GM23338 (cell line): ENCODE data around the gene ARHGEF19. TPM values are rescaled to one million over a fixed set of nuclear protein-coding genes. Genes with fewer than 3 reads are reported as not detected.

ENCODE experiments used
- ATAC-seq: fragments of 200-7000 bp; cut with Tn5 transposase; 3 replicates; pipeline ENCODE4 v1.9.1; 2020
- DNase-seq: peaks from one replicate; pipeline ENCODE4 v3.0.0-alpha.2; 2015; ENCODE audit warnings: low spot score
- H2AFZ ChIP-seq: fragments of 200-600 bp; sonication (generic); 2 replicates; pipeline ENCODE4 v1.8.0; 2016; ENCODE audit warnings: antibody characterized with exemption, mild to moderate bottlenecking, moderate library complexity
- H3F3A ChIP-seq: fragments of 200-600 bp; sonication (generic); replicated peaks from 2 replicates; pipeline ENCODE4 v1.8.0; 2017; ENCODE audit warnings: antibody characterized with exemption, mixed run types, low read depth
- H3K27ac ChIP-seq: fragments of 200-600 bp; sonication (generic); 2 replicates; pipeline ENCODE4 v1.6.1; 2016; ENCODE audit warnings: low read depth
- H3K27me3 ChIP-seq: fragments of 200-600 bp; sonication (generic); 2 replicates; pipeline ENCODE4 v1.8.0; 2016; ENCODE audit warnings: mild to moderate bottlenecking, mixed run types, moderate library complexity; ENCODE audit not compliant: insufficient read depth
- H3K36me3 ChIP-seq: fragments of 200-600 bp; sonication (generic); 2 replicates; pipeline ENCODE4 v1.8.0; 2016; ENCODE audit warnings: mild to moderate bottlenecking; ENCODE audit not compliant: insufficient read depth
- H3K4me1 ChIP-seq: fragments of 200-600 bp; sonication (generic); 2 replicates; pipeline ENCODE4 v1.8.0; 2016; ENCODE audit warnings: mild to moderate bottlenecking, moderate library complexity; ENCODE audit not compliant: insufficient read depth
- H3K4me2 ChIP-seq: fragments of 200-600 bp; sonication (generic); 2 replicates; pipeline ENCODE4 v1.7.1; 2017; ENCODE audit warnings: mixed run types
- H3K4me3 ChIP-seq: fragments of 200-600 bp; sonication (generic); 2 replicates; pipeline ENCODE4 v1.6.1; 2016; ENCODE audit warnings: mixed run types
- H3K79me2 ChIP-seq: fragments of 200-600 bp; sonication (generic); replicated peaks from 2 replicates; pipeline ENCODE4 v1.8.0; 2017; ENCODE audit warnings: mild to moderate bottlenecking; ENCODE audit not compliant: insufficient read depth
- H3K9me2 ChIP-seq: fragments of 200-600 bp; sonication (generic); 2 replicates; pipeline ENCODE4 v1.8.0; 2017; ENCODE audit not compliant: insufficient read depth
- H4K20me1 ChIP-seq: fragments of 200-600 bp; sonication (generic); replicated peaks from 2 replicates; pipeline ENCODE4 v1.8.0; 2017; ENCODE audit warnings: mild to moderate bottlenecking; ENCODE audit not compliant: insufficient read depth
- H3K27ac Mint-ChIP-seq: 2 replicates; pipeline ENCODE4 v1.8.0; 2020; ENCODE audit warnings: inconsistent platforms, mild to moderate bottlenecking, moderate library complexity, mixed read lengths
- H3K27me3 Mint-ChIP-seq: 3 replicates; pipeline ENCODE4 v1.8.0; 2022; ENCODE audit warnings: low read depth, mild to moderate bottlenecking, moderate library complexity, mixed read lengths, inconsistent platforms; ENCODE audit not compliant: insufficient read depth, poor library complexity
- H3K36me3 Mint-ChIP-seq: 3 replicates; pipeline ENCODE4 v1.8.0; 2021; ENCODE audit warnings: low read depth, mild to moderate bottlenecking, inconsistent platforms, moderate library complexity, mixed read lengths
- H3K4me1 Mint-ChIP-seq: 3 replicates; pipeline ENCODE4 v1.8.0; 2020; ENCODE audit warnings: mild to moderate bottlenecking, inconsistent platforms, mixed read lengths
- H3K4me3 Mint-ChIP-seq: 3 replicates; pipeline ENCODE4 v1.8.0; 2021; ENCODE audit warnings: moderate library complexity, mild to moderate bottlenecking, inconsistent platforms, mixed read lengths
- H3K9me3 Mint-ChIP-seq: 3 replicates; pipeline ENCODE4 v1.8.0; 2020; ENCODE audit warnings: moderate library complexity, mild to moderate bottlenecking, inconsistent platforms, mixed read lengths
- CREB1 ChIP-seq: fragments of 250-450 bp; sonication (Bioruptor Pico); IDR thresholded peaks from 2 replicates; pipeline ENCODE4 v1.5.0; 2020; ENCODE audit warnings: low read depth, mild to moderate bottlenecking, moderate library complexity
- CTCF ChIP-seq, 2 experiments: fragments of 200-600 bp in 1 of 2; sonication (generic) in 1 of 2; conservative IDR thresholded peaks; 2 replicates each; pipeline versions ENCODE4 v1.5.1 to v1.6.1; 2016 to 2017; ENCODE audit warnings: antibody characterized with exemption in 2 of 2, low read depth in 2 of 2, mild to moderate bottlenecking in 2 of 2, moderate library complexity in 1 of 2
- ETS1 ChIP-seq: IDR thresholded peaks from 2 replicates; pipeline ENCODE4 v1.6.1; 2016; ENCODE audit warnings: antibody characterized with exemption
- EZH2 ChIP-seq: fragments of 200-600 bp; sonication (generic); IDR thresholded peaks from one replicate; pipeline ENCODE4 v1.8.0; 2017; ENCODE audit warnings: antibody characterized with exemption, mild to moderate bottlenecking, low read depth; ENCODE audit not compliant: unreplicated experiment
- EZH2phosphoT487 ChIP-seq: fragments of 200-600 bp; sonication (generic); IDR thresholded peaks from one replicate; pipeline ENCODE4 v1.8.1; 2018; ENCODE audit warnings: antibody characterized with exemption; ENCODE audit not compliant: unreplicated experiment
- JUNB ChIP-seq: IDR thresholded peaks from one replicate; pipeline ENCODE4 v1.6.1; 2016; ENCODE audit warnings: antibody characterized with exemption; ENCODE audit not compliant: unreplicated experiment
- POLR2AphosphoS5 ChIP-seq: IDR thresholded peaks from 2 replicates; pipeline ENCODE4 v1.6.1; 2016; ENCODE audit warnings: antibody characterized with exemption, low read depth
- ZNF114 ChIP-seq: fragments of 250-450 bp; sonication (Bioruptor Pico); IDR thresholded peaks from 2 replicates; pipeline ENCODE4 v1.5.0; 2020; ENCODE audit warnings: mild to moderate bottlenecking, moderate library complexity
- ZNF331 ChIP-seq: fragments of 250-450 bp; sonication (Bioruptor Pico); IDR thresholded peaks from 2 replicates; pipeline ENCODE4 v1.5.0; 2020; ENCODE audit warnings: low read depth, mild to moderate bottlenecking, moderate library complexity
- ZNF462 ChIP-seq: fragments of 250-450 bp; sonication (Bioruptor Pico); IDR thresholded peaks from 2 replicates; pipeline ENCODE4 v1.5.0; 2020; ENCODE audit warnings: mild to moderate bottlenecking, moderate library complexity
- polyA plus RNA-seq: library from polyadenylated mRNA; unstranded; fragments of >200 nt; fragmentation: Nextera tagmentation; extraction: Ambion mirVana; gene quantifications from 2 replicates; pipeline ENCODE4 v1.2.1, GENCODE V29; 2016
- total RNA-seq: library from RNA; depleted of rRNA; stranded (reverse); fragments of >200 nt; shearing (Covaris generic); gene quantifications from 2 replicates; pipeline ENCODE4 v1.2.3, GENCODE V29; 2014

Gene ARHGEF19
- total and polyA plus RNA-seq, 2 experiments from 2014 or later: 19.5 to 46.4 TPM

GRCh38 chr1:16174886-16175598 is 37.4 kb downstream of the ARHGEF19 start:
- H3F3A ChIP-seq: no peaks in the 10 kb centered on the region
- no peak overlapping the region for H3K4me3 Mint-ChIP-seq
- no peak overlapping the region for H2AFZ ChIP-seq
- no peaks in the 10 kb centered on the region for H3K36me3 Mint-ChIP-seq
- TF ChIP-seq ZNF331 (CRISPR knock-in tag) (no peak), CTCF (conservative IDR thresholded peaks at IDR 0.05; ENCODE audit: low read depth in 2 of 2) (no peak), JUNB (no peak)
- peak; percentile 11; the same call in 2 of the 3 replicates for ATAC-seq
- no peaks in the 10 kb centered on the region for H3K9me2 ChIP-seq
- H3K27me3 ChIP-seq: no peaks in the 10 kb centered on the region
- no peaks in the 10 kb centered on the region for H3K36me3 ChIP-seq
- no peaks in the 10 kb centered on the region; the same call in 1 of the 2 replicates for H3K4me1 ChIP-seq
- H3K4me2 ChIP-seq: no peak overlapping the region
- peaks cover 20% of the 10 kb centered on the region for H3K4me1 Mint-ChIP-seq
- H3K4me3 ChIP-seq: no peak overlapping the region
- H4K20me1 ChIP-seq: no peaks in the 10 kb centered on the region
- no peak overlapping the region for H3K27ac ChIP-seq
- no peaks in the 10 kb centered on the region for H3K9me3 Mint-ChIP-seq
- H3K27ac Mint-ChIP-seq: peak overlapping the region; percentile 78; the same call in 1 of the 2 replicates
- no peak for DNase-seq
- H3K27me3 Mint-ChIP-seq: peaks cover 15% of the 10 kb centered on the region
- H3K79me2 ChIP-seq: no peaks in the 10 kb centered on the region

GRCh38 chr1:16174261-16174868 is 38.1 kb downstream of the ARHGEF19 start:
- peak; percentile 38 for ATAC-seq
- no peaks in the 10 kb centered on the region for H3K9me3 Mint-ChIP-seq
- no peaks in the 10 kb centered on the region for H3K36me3 Mint-ChIP-seq
- Histone ChIP-seq H2AFZ (no peak overlapping the region), H3K4me2 (no peak overlapping the region), H3K27ac (no peak overlapping the region), H3F3A (no peaks in the 10 kb centered on the region), H3K79me2 (no peaks in the 10 kb centered on the region), H3K4me3 (no peak overlapping the region), H3K4me1 (peaks cover 1% of the 10 kb centered on the region; the same call in 1 of the 2 replicates), H3K36me3 (no peaks in the 10 kb centered on the region; the same call in 1 of the 2 replicates), H3K27me3 (no peaks in the 10 kb centered on the region), H3K9me2 (no peaks in the 10 kb centered on the region), H4K20me1 (no peaks in the 10 kb centered on the region)
- H3K27me3 Mint-ChIP-seq: peaks cover 20% of the 10 kb centered on the region
- no peak for DNase-seq
- no peak overlapping the region for H3K4me3 Mint-ChIP-seq
- peak overlapping the region; percentile 78; the same call in 1 of the 2 replicates for H3K27ac Mint-ChIP-seq
- H3K4me1 Mint-ChIP-seq: peaks cover 21% of the 10 kb centered on the region
- no peak for TF ChIP-seq ETS1
- no peak for TF ChIP-seq EZH2
- no peak for TF ChIP-seq ZNF331 (CRISPR knock-in tag)
- TF ChIP-seq POLR2AphosphoS5: no peak
- TF ChIP-seq EZH2phosphoT487: no peak
- TF ChIP-seq ZNF462 (CRISPR knock-in tag): no peak
- TF ChIP-seq CREB1 (CRISPR knock-in tag): no peak
- no peak for TF ChIP-seq ZNF114 (CRISPR knock-in tag)
